Measurements from ENCODE around the gene PLEKHG7. TPM values are rescaled to one million over a fixed set of nuclear protein-coding genes. Genes with fewer than 3 reads are reported as not detected.
A peak's percentile ranks its signal among the peaks of the same experiment; 100 is the strongest.

The PLEKHG7 gene
- total RNA-seq, 1 donor from 2014 or later = 0.23 TPM

DNA sequence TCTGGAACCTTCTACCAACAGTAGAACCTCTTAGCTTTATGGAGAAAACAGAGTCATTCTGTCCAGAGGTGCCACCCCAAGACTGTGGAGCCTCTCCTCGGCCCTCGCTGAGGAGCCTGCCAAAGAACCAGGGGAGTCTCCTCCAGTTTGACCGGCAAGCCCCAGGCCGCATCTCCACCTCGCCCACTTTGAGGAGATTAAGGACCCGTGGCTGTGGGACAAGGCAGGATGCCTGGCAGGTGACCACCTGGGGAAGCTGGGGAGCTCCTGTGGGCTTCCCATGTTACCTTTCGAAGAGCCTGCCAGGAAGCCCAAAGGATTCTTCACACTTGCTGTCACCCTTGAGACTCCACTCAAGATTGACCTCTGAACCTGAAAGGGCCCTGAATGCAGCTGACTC lies 3.8 kb downstream of the PLEKHG7 start:
- TF ChIP-seq, protein P1, sequence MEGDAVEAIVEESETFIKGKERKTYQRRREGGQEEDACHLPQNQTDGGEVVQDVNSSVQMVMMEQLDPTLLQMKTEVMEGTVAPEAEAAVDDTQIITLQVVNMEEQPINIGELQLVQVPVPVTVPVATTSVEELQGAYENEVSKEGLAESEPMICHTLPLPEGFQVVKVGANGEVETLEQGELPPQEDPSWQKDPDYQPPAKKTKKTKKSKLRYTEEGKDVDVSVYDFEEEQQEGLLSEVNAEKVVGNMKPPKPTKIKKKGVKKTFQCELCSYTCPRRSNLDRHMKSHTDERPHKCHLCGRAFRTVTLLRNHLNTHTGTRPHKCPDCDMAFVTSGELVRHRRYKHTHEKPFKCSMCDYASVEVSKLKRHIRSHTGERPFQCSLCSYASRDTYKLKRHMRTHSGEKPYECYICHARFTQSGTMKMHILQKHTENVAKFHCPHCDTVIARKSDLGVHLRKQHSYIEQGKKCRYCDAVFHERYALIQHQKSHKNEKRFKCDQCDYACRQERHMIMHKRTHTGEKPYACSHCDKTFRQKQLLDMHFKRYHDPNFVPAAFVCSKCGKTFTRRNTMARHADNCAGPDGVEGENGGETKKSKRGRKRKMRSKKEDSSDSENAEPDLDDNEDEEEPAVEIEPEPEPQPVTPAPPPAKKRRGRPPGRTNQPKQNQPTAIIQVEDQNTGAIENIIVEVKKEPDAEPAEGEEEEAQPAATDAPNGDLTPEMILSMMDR (conservative IDR thresholded peaks at IDR 0.05; ENCODE audit: low read depth, low read length) = no peak
- no peak for DNase-seq (ENCODE audit: low read depth)
- H3K4me3 ChIP-seq (ENCODE audit: low read depth, low read length) = no peak overlapping the region

DNA sequence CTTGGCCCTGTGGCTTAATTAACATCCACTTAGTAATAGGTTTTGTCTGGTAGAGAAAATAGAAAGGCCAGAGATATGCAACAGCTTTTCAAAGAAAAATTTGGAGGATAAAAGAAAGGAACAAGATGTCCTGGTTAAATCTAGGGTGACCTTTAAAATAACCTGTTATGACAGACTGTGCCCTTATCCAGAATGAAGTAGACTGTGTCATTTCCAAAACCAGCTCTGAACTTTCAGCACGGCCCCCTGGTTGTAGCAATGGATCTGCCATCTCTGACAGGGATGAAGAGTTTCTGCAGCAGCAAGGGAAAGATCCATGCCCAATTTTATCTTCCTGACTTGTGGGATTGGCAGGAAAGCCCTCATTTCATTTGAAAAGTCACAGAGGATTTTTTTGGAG lies 5.1 kb downstream of the PLEKHG7 start:
- no peak for DNase-seq (ENCODE audit: low read depth)
- H3K4me3 ChIP-seq (ENCODE audit: low read depth, low read length) = no peak overlapping the region
- TF ChIP-seq, protein P1 (conservative IDR thresholded peaks at IDR 0.05; ENCODE audit: low read depth, low read length) = no peak

DNA sequence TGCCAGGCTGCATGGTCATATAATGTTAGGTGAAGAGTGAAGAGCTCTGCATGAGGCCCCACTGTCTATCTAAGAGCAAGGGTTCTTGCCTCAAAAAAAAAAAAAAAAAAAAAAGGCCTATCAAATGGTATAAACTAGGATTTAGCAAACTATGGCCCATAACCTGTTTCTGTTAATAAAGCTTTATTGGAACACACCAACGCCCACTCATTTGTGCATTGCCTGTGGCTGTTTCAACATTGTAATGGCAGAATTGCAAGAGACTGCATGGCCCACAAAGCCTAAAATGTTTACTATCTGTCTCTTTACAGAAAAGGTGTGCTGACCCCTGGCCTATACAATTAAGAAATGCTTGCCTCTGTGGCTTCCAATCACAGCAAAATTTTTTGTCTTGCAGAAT lies 12.8 kb downstream of the PLEKHG7 start:
- no peak for DNase-seq (ENCODE audit: low read depth)
- no peak overlapping the region for H3K4me3 ChIP-seq (ENCODE audit: low read depth, low read length)
- TF ChIP-seq, protein P1 (conservative IDR thresholded peaks at IDR 0.05; ENCODE audit: low read depth, low read length) = no peak

DNA sequence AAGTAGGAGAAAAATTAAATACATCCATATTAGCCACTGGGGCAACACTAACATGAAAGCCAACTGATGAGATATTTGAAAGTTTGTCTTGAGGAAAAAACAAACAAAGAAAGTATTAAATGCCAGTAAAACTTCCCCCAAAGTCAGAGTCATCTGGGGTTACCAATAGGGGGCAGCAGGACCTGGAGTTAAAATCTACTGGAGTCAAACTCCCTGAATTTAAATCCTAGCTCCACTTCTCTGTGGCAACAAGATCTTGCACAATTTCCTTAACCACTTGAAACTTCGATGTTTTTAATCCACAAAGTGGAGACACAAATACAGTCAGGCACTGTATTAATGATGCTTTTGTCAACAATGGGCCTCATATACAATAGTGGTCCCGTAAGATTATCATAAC lies 14.4 kb downstream of the PLEKHG7 start:
- no peak overlapping the region for H3K4me3 ChIP-seq (ENCODE audit: low read depth, low read length)
- DNase-seq (ENCODE audit: low read depth) = no peak
- TF ChIP-seq, protein P1 (conservative IDR thresholded peaks at IDR 0.05; ENCODE audit: low read depth, low read length) = peak; percentile 74

DNA sequence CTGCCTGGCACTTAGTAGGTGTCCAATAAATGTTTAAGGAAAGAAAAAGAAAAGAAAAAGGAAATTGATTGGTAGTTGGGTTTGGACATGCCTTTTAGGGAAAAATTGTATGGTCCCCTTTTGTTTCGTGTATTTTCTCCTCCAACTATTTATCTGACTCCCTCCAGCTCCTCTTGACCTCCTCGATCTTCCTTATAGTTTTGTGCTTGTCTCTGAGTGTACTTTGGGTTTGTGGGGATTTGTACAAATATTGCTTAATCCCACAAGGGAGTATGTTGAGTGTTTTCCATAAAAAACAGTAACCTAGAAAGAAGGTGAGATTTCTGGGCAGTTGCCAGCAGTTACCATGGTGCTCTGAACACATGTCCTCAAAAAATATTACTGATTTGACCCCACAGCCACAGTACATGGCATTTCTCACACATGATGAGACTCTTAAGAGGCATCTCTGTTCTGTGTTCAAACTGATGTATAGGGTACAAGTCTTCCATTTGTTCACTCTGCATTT lies 15.7 kb downstream of the PLEKHG7 start:
- DNase-seq (ENCODE audit: low read depth) = no peak
- H3K4me3 ChIP-seq (ENCODE audit: low read depth, low read length) = no peak overlapping the region
- TF ChIP-seq, protein P1 (conservative IDR thresholded peaks at IDR 0.05; ENCODE audit: low read depth, low read length) = no peak

DNA sequence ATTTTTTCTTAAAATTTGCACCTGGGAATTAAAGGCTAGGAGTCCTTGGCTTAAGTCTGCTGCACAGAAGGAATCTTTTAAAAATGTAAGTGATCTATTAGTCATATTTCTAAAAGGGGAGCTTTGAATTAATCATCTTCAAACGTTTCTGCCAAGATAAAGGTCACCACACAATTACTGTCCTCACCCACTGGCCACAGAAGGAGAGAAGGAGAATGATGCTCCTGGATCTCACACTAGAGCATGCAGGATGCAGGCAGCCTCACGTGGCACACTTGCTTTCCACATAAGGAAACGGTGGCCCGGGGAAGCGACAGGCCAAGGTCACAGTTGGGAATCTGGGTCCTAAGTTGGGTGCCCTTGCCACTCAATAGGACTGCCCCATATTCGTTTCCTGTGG lies 16.9 kb downstream of the PLEKHG7 start:
- H3K4me3 ChIP-seq (ENCODE audit: low read depth, low read length) = no peak overlapping the region
- no peak for DNase-seq (ENCODE audit: low read depth)
- TF ChIP-seq, protein P1 (conservative IDR thresholded peaks at IDR 0.05; ENCODE audit: low read depth, low read length) = no peak

DNA sequence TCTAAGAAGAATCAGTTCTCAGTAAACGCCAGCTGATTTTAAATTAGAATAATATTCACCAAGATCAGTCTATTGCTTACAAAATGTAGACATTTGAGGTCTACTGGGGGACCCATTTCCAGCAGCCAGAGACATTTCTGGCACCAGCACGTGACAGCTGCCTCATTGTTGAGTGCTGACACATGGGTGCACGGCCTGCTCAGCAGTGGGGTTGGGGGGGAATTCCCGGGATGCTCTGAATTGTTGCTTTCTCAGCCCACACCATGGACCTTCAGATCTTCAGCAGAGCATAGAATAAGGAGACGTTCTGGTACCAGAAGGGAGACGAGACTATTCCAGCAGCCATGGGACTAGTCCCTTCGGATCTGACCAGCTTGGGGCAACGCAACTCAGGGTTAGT lies 18.3 kb downstream of the PLEKHG7 start:
- no peak overlapping the region for H3K4me3 ChIP-seq (ENCODE audit: low read depth, low read length)
- no peak for DNase-seq (ENCODE audit: low read depth)
- TF ChIP-seq, protein P1 (conservative IDR thresholded peaks at IDR 0.05; ENCODE audit: low read depth, low read length) = no peak
